WTC11 (cell line): Measurements from ENCODE around the gene DOK7. TPM values are rescaled to one million over a fixed set of nuclear protein-coding genes. Genes with fewer than 3 reads are reported as not detected.

Experiments used
- ATAC-seq: fragments of 200-7000 bp; cut with Tn5 transposase; 2 replicates; pipeline ENCODE4 v1.10.0; 2021; ENCODE audit warnings: mild to moderate bottlenecking, moderate library complexity
- CTCF ChIA-PET: fragments of 300-600 bp; sonication (Branson Sonifier 250); formaldehyde crosslinking; loops from one replicate; lab custom pipeline; 2021; ENCODE audit warnings: antibody characterized with exemption; lab: Charles Lee
- POLR2A ChIA-PET: fragments of 350-600 bp; sonication (Branson Sonifier 250); formaldehyde crosslinking; loops from one replicate; lab custom pipeline; 2021; ENCODE audit warnings: antibody characterized with exemption; lab: Charles Lee
- DNase-seq: peaks from one replicate; pipeline ENCODE4 v3.0.0; 2021; ENCODE audit warnings: low spot score
- H3K27ac Mint-ChIP-seq: 2 replicates; pipeline ENCODE4 v1.8.0; 2021; ENCODE audit warnings: mixed read lengths
- H3K27me3 Mint-ChIP-seq: 2 replicates; pipeline ENCODE4 v1.8.0; 2021; ENCODE audit warnings: low read depth, mild to moderate bottlenecking, moderate library complexity, mixed read lengths
- H3K36me3 Mint-ChIP-seq: 2 replicates; pipeline ENCODE4 v1.8.0; 2021; ENCODE audit warnings: mixed read lengths
- H3K4me1 Mint-ChIP-seq: 2 replicates; pipeline ENCODE4 v1.8.0; 2022; ENCODE audit warnings: mixed read lengths
- H3K4me3 Mint-ChIP-seq: 2 replicates; pipeline ENCODE4 v1.8.0; 2021; ENCODE audit warnings: mild to moderate bottlenecking, moderate library complexity, mixed read lengths
- H3K9me3 Mint-ChIP-seq: 2 replicates; pipeline ENCODE4 v1.8.0; 2021; ENCODE audit warnings: mixed read lengths
- AFF4 ChIP-seq: sonication (generic); formaldehyde crosslinking; IDR thresholded peaks from 2 replicates; pipeline ENCODE4 v1.8.1; 2023; ENCODE audit warnings: mild to moderate bottlenecking, missing genetic modification reagents, borderline replicate concordance
- CREM ChIP-seq: sonication (generic); formaldehyde crosslinking; IDR thresholded peaks from 2 replicates; pipeline ENCODE4 v1.8.1; 2022; ENCODE audit warnings: mild to moderate bottlenecking, missing genetic modification reagents, moderate library complexity
- CTCF ChIP-seq: fragments of 200-600 bp; IDR thresholded peaks from 2 replicates; pipeline ENCODE4 v1.8.0; 2022; ENCODE audit warnings: antibody characterized with exemption
- E2F1 ChIP-seq: sonication (generic); formaldehyde crosslinking; IDR thresholded peaks from 2 replicates; pipeline ENCODE4 v1.8.0; 2022; ENCODE audit warnings: mild to moderate bottlenecking, missing genetic modification reagents
- E2F5 ChIP-seq: sonication (generic); formaldehyde crosslinking; IDR thresholded peaks from 2 replicates; pipeline ENCODE4 v1.8.1; 2022; ENCODE audit warnings: mild to moderate bottlenecking, moderate library complexity, missing genetic modification reagents
- ELF4 ChIP-seq: sonication (generic); formaldehyde crosslinking; IDR thresholded peaks from 2 replicates; pipeline ENCODE4 v1.8.1; 2022; ENCODE audit warnings: low read depth, mild to moderate bottlenecking, moderate library complexity, missing genetic modification reagents
- ETV6 ChIP-seq: sonication (generic); formaldehyde crosslinking; IDR thresholded peaks from 2 replicates; pipeline ENCODE4 v1.8.1; 2022; ENCODE audit warnings: mild to moderate bottlenecking, missing genetic modification reagents
- FOXK1 ChIP-seq: sonication (generic); formaldehyde crosslinking; IDR thresholded peaks from 2 replicates; pipeline ENCODE4 v1.8.0; 2022; ENCODE audit warnings: mild to moderate bottlenecking, moderate library complexity, missing genetic modification reagents
- FOXP1 ChIP-seq: sonication (generic); formaldehyde crosslinking; IDR thresholded peaks from 2 replicates; pipeline ENCODE4 v1.8.0; 2022; ENCODE audit warnings: missing genetic modification reagents, mild to moderate bottlenecking, moderate library complexity, borderline replicate concordance
- GABPB1 ChIP-seq: sonication (generic); formaldehyde crosslinking; IDR thresholded peaks from 2 replicates; pipeline ENCODE4 v1.8.1; 2023; ENCODE audit warnings: mild to moderate bottlenecking, missing genetic modification reagents
- GTF2I ChIP-seq: fragments of 250-450 bp; sonication (Bioruptor Pico); conservative IDR thresholded peaks from 2 replicates; pipeline ENCODE4 v1.4.0; 2021; ENCODE audit warnings: mild to moderate bottlenecking
- HMGA2 ChIP-seq: fragments of 250-450 bp; sonication (Bioruptor Pico); IDR thresholded peaks from 2 replicates; pipeline ENCODE4 v1.4.0; 2021; ENCODE audit warnings: mild to moderate bottlenecking, moderate library complexity
- IRF1 ChIP-seq: sonication (generic); formaldehyde crosslinking; IDR thresholded peaks from 2 replicates; pipeline ENCODE4 v1.8.0; 2023; ENCODE audit warnings: missing genetic modification reagents
- KAT7 ChIP-seq: sonication (generic); formaldehyde crosslinking; IDR thresholded peaks from 2 replicates; pipeline ENCODE4 v1.8.1; 2023; ENCODE audit warnings: missing genetic modification reagents, mild to moderate bottlenecking, borderline replicate concordance
- NFE2L1 ChIP-seq: sonication (generic); formaldehyde crosslinking; IDR thresholded peaks from 2 replicates; pipeline ENCODE4 v1.8.1; 2023; ENCODE audit warnings: missing genetic modification reagents
- SMAD4 ChIP-seq: sonication (generic); formaldehyde crosslinking; IDR thresholded peaks from 2 replicates; pipeline ENCODE4 v1.8.0; 2022; ENCODE audit warnings: mild to moderate bottlenecking, missing genetic modification reagents
- SP1 ChIP-seq: sonication (generic); formaldehyde crosslinking; conservative IDR thresholded peaks from 2 replicates; pipeline ENCODE4 v1.8.1; 2022; ENCODE audit warnings: missing genetic modification reagents
- ZBTB21 ChIP-seq: sonication (generic); formaldehyde crosslinking; IDR thresholded peaks from 2 replicates; pipeline ENCODE4 v1.8.1; 2023; ENCODE audit warnings: mild to moderate bottlenecking, missing genetic modification reagents, borderline replicate concordance
- ZNF219 ChIP-seq: sonication (generic); formaldehyde crosslinking; IDR thresholded peaks from 2 replicates; pipeline ENCODE4 v1.8.0; 2023; ENCODE audit warnings: missing genetic modification reagents, mild to moderate bottlenecking, borderline replicate concordance
- ZSCAN18 ChIP-seq: fragments of 250-450 bp; sonication (Bioruptor Pico); IDR thresholded peaks from 2 replicates; pipeline ENCODE4 v2.1.2; 2022; ENCODE audit warnings: mild to moderate bottlenecking, moderate library complexity
- total RNA-seq: library from RNA; stranded (reverse); gene quantifications from 3 replicates; pipeline ENCODE4 v1.2.3, GENCODE V29; 2021

The DOK7 gene
- total RNA-seq, 1 experiment from 2014 or later = 0.22 TPM

GRCh38 chr4:3419836-3420605 is 43.1 kb upstream of the DOK7 start (continued):
- no peak for TF ChIP-seq HMGA2 (CRISPR knock-in tag)

GRCh38 chr4:3420606-3420955 is 42.5 kb upstream of the DOK7 start:
- H3K27ac Mint-ChIP-seq = no peak overlapping the region
- H3K27me3 Mint-ChIP-seq = no peaks in the 10 kb centered on the region
- CTCF ChIA-PET = interaction anchor here (1.5 to 2.3 kb wide), 2 partner anchors 14 to 46 kb away, joined by 3 to 12 read pairs; no protein-coding TSS in a partner anchor
- POLR2A ChIA-PET = no interaction called here
- no peaks in the 10 kb centered on the region for H3K36me3 Mint-ChIP-seq
- H3K4me1 Mint-ChIP-seq = no peaks in the 10 kb centered on the region
- no peaks in the 10 kb centered on the region for H3K9me3 Mint-ChIP-seq
- no peak overlapping the region for H3K4me3 Mint-ChIP-seq
- no peak for DNase-seq
- TF ChIP-seq ZBTB21 (CRISPR knock-in tag) (no peak), ELF4 (no peak), FOXK1 (CRISPR knock-in tag) (no peak), CREM (CRISPR knock-in tag) (no peak), ZSCAN18 (no peak), FOXP1 (CRISPR knock-in tag) (no peak), ETV6 (CRISPR knock-in tag) (no peak)
- no peak for ATAC-seq

- H3K4me3 Mint-ChIP-seq = no peak overlapping the region
- no peaks in the 10 kb centered on the region for H3K27me3 Mint-ChIP-seq
- H3K36me3 Mint-ChIP-seq = no peaks in the 10 kb centered on the region
- H3K4me1 Mint-ChIP-seq = no peaks in the 10 kb centered on the region
- TF ChIP-seq CTCF (no peak), GABPB1 (CRISPR knock-in tag) (no peak), E2F5 (CRISPR knock-in tag) (no peak), NFE2L1 (CRISPR knock-in tag) (no peak), AFF4 (CRISPR knock-in tag) (no peak), E2F1 (CRISPR knock-in tag) (no peak), FOXP1 (CRISPR knock-in tag) (no peak), KAT7 (no peak), SP1 (CRISPR knock-in tag) (no peak), GTF2I (no peak), IRF1 (CRISPR knock-in tag) (no peak), ZNF219 (CRISPR knock-in tag) (no peak), SMAD4 (CRISPR knock-in tag) (no peak)
- ATAC-seq (no peak), DNase-seq (no peak)
- ChIA-PET CTCF (interaction anchor here (1.5 to 2.3 kb wide), 2 partner anchors 14 to 45 kb away, joined by 3 to 12 read pairs; no protein-coding TSS in a partner anchor), POLR2A (no interaction called here)
- H3K9me3 Mint-ChIP-seq = no peaks in the 10 kb centered on the region
- no peak overlapping the region for H3K27ac Mint-ChIP-seq
These were observed 42.1 kb upstream of the DOK7 start for GRCh38 chr4:3420956-3421355.
